IMR-90 (cell line): ENCODE data around the gene RNGTT. TPM values are rescaled to one million over a fixed set of nuclear protein-coding genes. Genes with fewer than 3 reads are reported as not detected.

Experiments used
- ATAC-seq: fragments of 200-7000 bp; cut with Tn5 transposase; 2 replicates; pipeline ENCODE4 v1.9.1; 2020; ENCODE audit warnings: low read depth, mild to moderate bottlenecking, moderate library complexity
- BruUV-seq: library from RNA; stranded (reverse); fragments of 400-500 nt; replicated peaks from 2 replicates; lab custom pipeline; 2021; lab: Mats Ljungman, UMichigan
- CTCF ChIA-PET: fragments of 300-600 bp; formaldehyde crosslinking; extraction: SDS; loops from one replicate; lab custom pipeline; 2021; ENCODE audit warnings: antibody characterized with exemption; lab: Yijun Ruan, JAX
- POLR2A ChIA-PET: fragments of 300-600 bp; sonication (Branson Sonifier 250); formaldehyde crosslinking; loops from one replicate; lab custom pipeline; 2022; ENCODE audit warnings: antibody characterized with exemption; ENCODE audit not compliant: unreplicated experiment; lab: Charles Lee
- DNase-seq: peaks from one replicate; pipeline ENCODE4 v3.0.0; 2013
- H2AFZ ChIP-seq: replicated peaks from 2 replicates; pipeline ENCODE3; 2013; ENCODE audit warnings: low read length, mild to moderate bottlenecking; ENCODE audit not compliant: poor library complexity
- H2AK5ac ChIP-seq: 2 replicates; pipeline ENCODE4 v1.6.1; 2013; ENCODE audit warnings: low read depth, low read length, inconsistent platforms
- H2AK9ac ChIP-seq: replicated peaks from 2 replicates; pipeline ENCODE3; 2013; ENCODE audit warnings: mild to moderate bottlenecking, low read depth, low read length, moderate library complexity; ENCODE audit not compliant: poor library complexity
- H2BK120ac ChIP-seq: 2 replicates; pipeline ENCODE4 v1.6.1; 2013; ENCODE audit warnings: low read depth, low read length, inconsistent platforms
- H2BK15ac ChIP-seq: 3 replicates; pipeline ENCODE4 v1.6.1; 2013; ENCODE audit warnings: low read depth, low read length, inconsistent platforms
- H2BK20ac ChIP-seq: 2 replicates; pipeline ENCODE4 v1.6.1; 2013; ENCODE audit warnings: low read depth, mild to moderate bottlenecking, inconsistent platforms, low read length, moderate library complexity
- H2BK5ac ChIP-seq: 2 replicates; pipeline ENCODE4 v1.6.1; 2013; ENCODE audit warnings: mild to moderate bottlenecking, low read depth, low read length, inconsistent platforms; ENCODE audit not compliant: poor library complexity, severe bottlenecking
- H3K14ac ChIP-seq: replicated peaks from 2 replicates; pipeline ENCODE4 v1.6.1; 2013; ENCODE audit warnings: low read depth, low read length, inconsistent platforms
- H3K18ac ChIP-seq: 2 replicates; pipeline ENCODE4 v1.6.1; 2013; ENCODE audit warnings: low read depth, low read length, control low read depth
- H3K23ac ChIP-seq: 2 replicates; pipeline ENCODE4 v1.6.1; 2013; ENCODE audit warnings: low read depth, low read length, inconsistent platforms
- H3K27ac ChIP-seq: 2 replicates; pipeline ENCODE4 v1.5.1; 2013; ENCODE audit warnings: mild to moderate bottlenecking, control low read depth, low read length; ENCODE audit not compliant: insufficient read depth
- H3K27me3 ChIP-seq: 2 replicates; pipeline ENCODE4 v1.6.1; 2013; ENCODE audit warnings: low read length; ENCODE audit not compliant: control insufficient read depth, insufficient read depth
- H3K36me3 ChIP-seq: 2 replicates; pipeline ENCODE4 v1.6.1; 2013; ENCODE audit warnings: low read length, mixed read lengths; ENCODE audit not compliant: control insufficient read depth, insufficient read depth
- H3K4ac ChIP-seq: 2 replicates; pipeline ENCODE4 v1.6.1; 2013; ENCODE audit warnings: low read depth, low read length, inconsistent platforms
- H3K4me1 ChIP-seq: 2 replicates; pipeline ENCODE4 v1.6.1; 2013; ENCODE audit warnings: low read length, mixed read lengths; ENCODE audit not compliant: control insufficient read depth, insufficient read depth
- H3K4me2 ChIP-seq: 2 replicates; pipeline ENCODE4 v1.6.1; 2013; ENCODE audit warnings: low read depth, mild to moderate bottlenecking, control low read depth, low read length, moderate library complexity
- H3K4me3 ChIP-seq: 2 replicates; pipeline ENCODE4 v1.5.1; 2013; ENCODE audit warnings: low read depth, mild to moderate bottlenecking, control low read depth, low read length, moderate library complexity; ENCODE audit not compliant: insufficient read depth
- H3K56ac ChIP-seq: 2 replicates; pipeline ENCODE4 v1.6.1; 2013; ENCODE audit warnings: low read length, inconsistent platforms; ENCODE audit not compliant: insufficient read depth; ENCODE audit errors: extremely low read depth
- H3K79me1 ChIP-seq, 2 experiments: 2 replicates each; pipeline ENCODE4 v1.6.1; 2013; ENCODE audit warnings: low read length in 2 of 2, inconsistent platforms in 1 of 2, low read depth in 1 of 2
- H3K9ac ChIP-seq: 2 replicates; pipeline ENCODE4 v1.6.1; 2013; ENCODE audit warnings: low read depth, low read length, control low read depth
- H3K9me1 ChIP-seq: 2 replicates; pipeline ENCODE4 v1.6.1; 2013; ENCODE audit warnings: low read length, inconsistent platforms; ENCODE audit not compliant: insufficient read depth
- H3K9me3 ChIP-seq: 2 replicates; pipeline ENCODE4 v1.6.1; 2013; ENCODE audit warnings: low read length; ENCODE audit not compliant: control insufficient read depth, insufficient read depth
- H4K20me1 ChIP-seq: 2 replicates; pipeline ENCODE4 v1.6.1; 2013; ENCODE audit warnings: low read length, inconsistent platforms; ENCODE audit not compliant: insufficient read depth
- H4K5ac ChIP-seq: 2 replicates; pipeline ENCODE4 v1.6.1; 2013; ENCODE audit warnings: mild to moderate bottlenecking, low read depth, low read length, control low read depth
- H4K8ac ChIP-seq, 2 experiments: 2 replicates each; pipeline ENCODE4 v1.6.1; 2013; ENCODE audit warnings: low read depth in 2 of 2, low read length in 2 of 2, control low read depth in 1 of 2, inconsistent platforms in 1 of 2
- H4K91ac ChIP-seq: 2 replicates; pipeline ENCODE4 v1.6.1; 2013; ENCODE audit warnings: low read depth, low read length, inconsistent platforms; ENCODE audit not compliant: insufficient read depth
- BHLHE40 ChIP-seq: fragments of 150-350 bp; IDR thresholded peaks from 2 replicates; pipeline ENCODE4 v1.6.1; 2016; ENCODE audit warnings: mild to moderate bottlenecking, low read depth, low read length
- CEBPB ChIP-seq: IDR thresholded peaks from 2 replicates; pipeline ENCODE4 v1.6.1; 2012; ENCODE audit warnings: low read depth, low read length, improper control_type of control experiment
- CHD1 ChIP-seq: IDR thresholded peaks from 2 replicates; pipeline ENCODE4 v1.6.1; 2012; ENCODE audit warnings: low read depth, low read length, improper control_type of control experiment
- CTCF ChIP-seq: conservative IDR thresholded peaks from 2 replicates; pipeline ENCODE4 v1.5.1; 2012; ENCODE audit warnings: mild to moderate bottlenecking, low read depth, low read length, improper control_type of control experiment
- ELK1 ChIP-seq: fragments of 150-350 bp; IDR thresholded peaks from 2 replicates; pipeline ENCODE4 v1.6.1; 2016; ENCODE audit warnings: low read depth, mild to moderate bottlenecking, low read length, moderate library complexity, borderline replicate concordance
- MAFK ChIP-seq: IDR thresholded peaks from 2 replicates; pipeline ENCODE4 v1.6.1; 2012; ENCODE audit warnings: low read depth, low read length, improper control_type of control experiment
- MAZ ChIP-seq: IDR thresholded peaks from 2 replicates; pipeline ENCODE4 v1.6.1; 2012; ENCODE audit warnings: low read depth, mild to moderate bottlenecking, low read length, improper control_type of control experiment, moderate library complexity, borderline replicate concordance
- MXI1 ChIP-seq: IDR thresholded peaks from 2 replicates; pipeline ENCODE4 v1.6.1; 2012; ENCODE audit warnings: low read depth, mild to moderate bottlenecking, low read length, moderate library complexity, borderline replicate concordance
- NFE2L2 ChIP-seq: fragments of 150-350 bp; IDR thresholded peaks from 2 replicates; pipeline ENCODE4 v1.6.1; 2016; ENCODE audit warnings: low read depth, mild to moderate bottlenecking, low read length
- RAD21 ChIP-seq: IDR thresholded peaks from 2 replicates; pipeline ENCODE4 v1.6.1; 2012; ENCODE audit warnings: low read length, improper control_type of control experiment
- RCOR1 ChIP-seq: IDR thresholded peaks from 2 replicates; pipeline ENCODE4 v1.6.1; 2012; ENCODE audit warnings: mild to moderate bottlenecking, low read length, improper control_type of control experiment; ENCODE audit not compliant: insufficient replicate concordance
- RFX5 ChIP-seq: IDR thresholded peaks from 2 replicates; pipeline ENCODE4 v1.8.0; 2012; ENCODE audit warnings: low read depth, mild to moderate bottlenecking, low read length, moderate library complexity
- SMC3 ChIP-seq: fragments of 150-350 bp; IDR thresholded peaks from 2 replicates; pipeline ENCODE4 v1.6.1; 2016; ENCODE audit warnings: low read depth, mild to moderate bottlenecking, antibody characterized with exemption, low read length, moderate library complexity
- WGBS, 2 experiments: methylation state at CpG; one replicate each; pipeline versions ENCODE4 v1.1.5 to v1.1.7; 2013; ENCODE audit warnings: missing lambda C conversion rate in 2 of 2; ENCODE audit not compliant: insufficient read length in 1 of 2; ENCODE audit errors: extremely low coverage in 2 of 2; 5-methylcytosine and 5-hydroxymethylcytosine counted together
- dilution Hi-C: fragments of 300-500 bp; cut with HindIII; formaldehyde crosslinking; loops from one replicate; pipeline ENCODE4 v1.14.3; 2018; ENCODE audit warnings: low sequenced_read_pairs; ENCODE audit not compliant: unreplicated experiment
- in situ Hi-C: fragments of 300-500 bp; cut with MboI; formaldehyde crosslinking; loops from 3 replicates; pipeline ENCODE4 v1.14.3; 2019; ENCODE audit warnings: low sequenced_read_pairs, inconsistent platforms, mixed read lengths
- intact Hi-C: fragments of 100-400 bp; cut with micrococcal nuclease; formaldehyde crosslinking; loops from 2 replicates; pipeline ENCODE4 v1.10.0; 2022
- polyA plus RNA-seq, 3 experiments: library from polyadenylated mRNA; depleted of rRNA; stranded (reverse); fragments of >200 nt; gene quantifications; 2 replicates each; pipeline ENCODE4 v1.2.3, GENCODE V29; 2012; ENCODE audit warnings: low replicate concordance in 1 of 3
- total RNA-seq: library from RNA; depleted of rRNA; stranded (reverse); fragments of >200 nt; gene quantifications from 2 replicates; pipeline ENCODE4 v1.2.3, GENCODE V29; 2012

Gene RNGTT
- total and polyA plus RNA-seq, 2 of the 4 experiments (the other 2 are of a cell fraction) = 5.4 to 21.7 TPM

DNA sequence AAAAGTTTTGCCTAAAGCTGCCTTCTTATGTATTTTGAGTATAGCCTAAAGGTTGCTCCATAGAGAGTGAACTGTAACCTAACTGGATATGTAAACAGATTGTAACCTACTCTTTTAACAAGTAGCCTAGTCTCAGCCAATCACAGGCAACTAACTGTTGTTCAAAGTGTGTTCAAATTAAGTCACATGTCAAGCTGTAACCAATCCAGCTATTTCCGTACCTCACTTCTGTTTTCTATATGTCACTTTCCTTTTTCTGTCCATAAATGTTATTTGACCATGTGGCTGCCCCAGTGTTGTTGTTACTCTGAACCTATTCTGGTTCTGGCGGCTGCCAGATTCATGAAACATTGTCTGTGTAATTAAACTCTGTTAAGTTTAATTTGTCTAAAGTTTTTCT is 47.4 kb upstream of the RNGTT start:
- no peak for DNase-seq

More for the DNA sequence above, 47.4 kb upstream of the RNGTT start:
- Histone ChIP-seq H3K4me1 (no peaks in the 10 kb centered on the region), H2AK9ac (no peak overlapping the region), H2BK120ac (no peak overlapping the region), H3K23ac (no peak overlapping the region), H3K9me1 (no peaks in the 10 kb centered on the region), H3K9me3 (no peaks in the 10 kb centered on the region), H3K9ac (no peak overlapping the region), H3K4ac (no peak overlapping the region), H3K4me2 (no peak overlapping the region), H4K91ac (no peak overlapping the region), H3K27me3 (no peaks in the 10 kb centered on the region), H2BK5ac (no peak overlapping the region), H2AFZ (no peak overlapping the region), H3K79me1 (no peaks in the 10 kb centered on the region), H3K56ac (no peak overlapping the region), H3K4me3 (no peak overlapping the region), H4K8ac (no peak overlapping the region), H4K20me1 (no peaks in the 10 kb centered on the region), H3K14ac (no peak overlapping the region), H2BK20ac (no peak overlapping the region), H2AK5ac (no peak overlapping the region), H4K5ac (no peak overlapping the region), H3K18ac (no peak overlapping the region), H3K27ac (no peak overlapping the region), H3K36me3 (no peaks in the 10 kb centered on the region), H2BK15ac (no peak overlapping the region)
- in situ Hi-C loops = no loop called here
- POLR2A ChIA-PET = no interaction called here
- TF ChIP-seq ELK1 (no peak), RAD21 (no peak), MXI1 (no peak), CTCF (no peak), NFE2L2 (no peak), MAFK (no peak), SMC3 (no peak), MAZ (no peak), BHLHE40 (no peak), CEBPB (no peak), CHD1 (no peak), RCOR1 (no peak), RFX5 (no peak)
- CTCF ChIA-PET = no interaction called here
- WGBS, 2 experiments = no CpG with 5 or more reads among the region's 2 CpGs
- dilution Hi-C loops = no loop called here
- no TSS peak for BruUV-seq
- ATAC-seq = no peak
- intact Hi-C loops = no loop called here
